AG10803 (cell line): ENCODE data around the gene FBXO17.
A peak's percentile ranks its signal among the peaks of the same experiment; 100 is the strongest.
"Not testable (repeated sequence)": the region's sequence is repeated elsewhere in the genome, so short reads cannot be mapped to it uniquely, and the experiment has no call there.

Experiments used
- DNase-seq: peaks from one replicate; pipeline ENCODE4 v3.0.0; 2010; ENCODE audit warnings: low read depth
- H3K4me3 ChIP-seq: 2 replicates; pipeline ENCODE4 v1.5.1; 2011; ENCODE audit warnings: mild to moderate bottlenecking, low read length, control low read depth
- CTCF ChIP-seq: conservative IDR thresholded peaks from 2 replicates; pipeline ENCODE4 v1.5.1; 2011; ENCODE audit warnings: mild to moderate bottlenecking, low read length, control low read depth, inconsistent platforms

The FBXO17 gene

GRCh38 chr19:38978326-38978689, 2.8 kb upstream of the FBXO17 start:
- no peak overlapping the region for H3K4me3 ChIP-seq
- no peak for TF ChIP-seq CTCF
- DNase-seq: no peak

DNA sequence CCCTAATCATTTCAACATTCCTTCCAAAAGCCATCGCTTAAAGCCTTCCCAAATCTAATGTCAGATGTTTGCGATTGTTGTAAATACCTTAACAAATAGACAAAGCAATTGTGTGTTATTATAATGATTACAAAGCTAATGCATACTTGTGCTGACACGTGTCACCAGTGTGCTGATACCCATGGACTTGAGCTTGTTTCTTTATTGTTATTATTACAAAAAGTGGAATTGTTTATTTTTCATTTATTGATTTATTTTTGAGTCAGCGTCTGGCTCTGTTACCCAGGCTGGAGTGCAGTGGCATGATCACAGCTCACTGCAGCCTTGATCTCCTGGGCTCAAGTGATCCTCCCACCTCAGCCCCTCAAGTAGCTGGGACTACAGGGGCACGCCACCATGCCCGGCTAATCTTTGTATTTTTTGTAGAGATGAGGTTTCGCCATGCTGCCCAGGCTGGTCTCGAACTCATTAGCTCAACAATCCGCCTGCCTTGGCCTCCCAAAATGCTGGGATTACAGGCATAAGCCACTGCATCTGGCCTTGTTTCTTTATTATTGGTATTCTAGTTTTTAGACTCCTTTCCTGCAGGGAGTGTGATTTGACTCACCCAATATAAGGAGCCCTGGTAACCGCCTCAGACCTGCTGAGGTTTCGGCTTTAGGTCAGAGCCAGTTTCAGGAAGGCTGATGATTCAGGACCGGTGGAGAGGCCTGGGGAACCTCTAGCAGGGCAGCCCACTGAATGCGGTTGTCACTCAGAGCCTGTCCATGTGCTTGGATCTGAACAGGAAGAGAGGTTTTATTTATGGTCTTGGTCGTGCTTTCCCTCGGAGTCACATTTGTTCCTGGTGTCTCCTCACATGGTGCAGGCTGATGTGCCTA, 2.1 kb upstream of the FBXO17 start:
- no peak for DNase-seq
- TF ChIP-seq CTCF: no peak
- no peak overlapping the region for H3K4me3 ChIP-seq

- TF ChIP-seq CTCF: no peak
- peak; percentile 38 for DNase-seq
- H3K4me3 ChIP-seq: peak overlapping the region; percentile 66
These were observed 324 bp upstream of the FBXO17 start for GRCh38 chr19:38975861-38976271.

DNA sequence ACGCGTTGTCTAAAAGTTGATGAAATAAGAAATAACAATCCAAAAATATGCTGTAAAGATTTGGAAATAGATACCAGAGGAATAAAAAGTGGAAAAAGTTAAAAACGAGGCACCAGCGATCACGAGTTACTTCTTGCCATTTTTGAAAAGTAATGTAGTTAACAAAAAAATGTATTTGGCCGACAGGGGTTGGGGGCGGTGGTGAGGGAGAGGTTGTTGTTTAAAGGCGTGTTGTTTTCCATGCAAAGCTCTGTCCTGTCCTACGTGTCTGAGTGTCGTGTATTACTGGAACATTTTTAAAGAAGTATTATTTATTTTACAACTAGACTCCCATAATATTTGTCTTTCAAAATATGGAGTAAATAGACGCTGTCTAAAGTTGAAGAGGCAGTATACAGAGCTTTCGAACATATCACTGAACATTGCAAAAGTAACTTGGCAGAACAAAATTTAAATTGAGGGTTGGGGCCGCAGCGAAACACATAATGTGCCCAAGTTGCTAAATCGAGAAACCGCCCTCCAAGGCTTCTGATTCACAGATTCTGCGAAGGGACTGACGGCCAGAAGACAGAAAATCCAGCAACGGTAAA, 823 bp downstream of the FBXO17 start:
- peak overlapping the region; percentile 71 for H3K4me3 ChIP-seq
- peak; percentile 10; the same call in 1 of the 2 replicates for TF ChIP-seq CTCF
- DNase-seq: no peak

- DNase-seq: no peak
- TF ChIP-seq CTCF: no peak
- H3K4me3 ChIP-seq: no peak overlapping the region
These were observed 3.9 kb downstream of the FBXO17 start for GRCh38 chr19:38971672-38972071.

DNA sequence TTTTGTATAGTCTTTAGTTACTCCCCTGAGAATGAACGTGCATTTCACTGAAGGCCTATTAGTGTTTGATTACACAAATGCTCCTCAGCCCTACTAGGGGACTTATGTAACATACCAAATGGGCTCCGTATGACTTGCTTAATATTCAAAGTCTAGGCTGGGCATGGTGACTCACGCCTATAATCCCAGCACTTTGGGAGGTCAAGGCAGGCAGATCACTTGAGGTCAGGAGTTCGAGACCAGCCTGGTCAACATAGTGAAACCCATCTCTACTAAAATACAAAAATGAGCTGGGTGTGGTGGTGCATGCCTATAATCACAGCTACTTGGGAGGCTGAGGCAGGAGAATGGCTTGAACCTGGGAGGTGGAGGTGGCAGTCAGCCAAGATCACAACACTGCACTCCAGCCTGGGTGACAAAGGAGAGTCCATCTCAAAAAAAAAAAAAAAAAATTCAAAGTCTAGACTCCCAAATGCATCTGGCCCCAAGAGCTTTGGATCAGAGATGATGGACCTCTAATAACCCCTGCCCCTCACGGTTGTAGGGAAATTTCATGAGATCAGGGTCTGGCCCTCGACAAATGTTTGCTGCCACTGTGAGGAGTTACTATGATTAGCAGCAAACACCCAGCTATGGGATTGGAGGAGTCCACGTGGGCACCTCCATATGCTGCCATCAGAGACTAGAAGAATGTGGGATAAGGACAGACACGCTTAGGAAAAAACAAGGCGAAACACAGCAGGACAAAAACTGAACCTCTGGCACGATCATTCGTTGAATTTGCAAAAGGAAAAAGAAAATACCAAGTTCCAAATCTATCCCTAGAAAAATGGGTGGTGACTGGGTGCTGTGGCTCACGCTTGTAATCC, 4.6 kb downstream of the FBXO17 start:
- peak; percentile 73 for DNase-seq
- TF ChIP-seq CTCF: no peak
- no peak overlapping the region for H3K4me3 ChIP-seq

DNA sequence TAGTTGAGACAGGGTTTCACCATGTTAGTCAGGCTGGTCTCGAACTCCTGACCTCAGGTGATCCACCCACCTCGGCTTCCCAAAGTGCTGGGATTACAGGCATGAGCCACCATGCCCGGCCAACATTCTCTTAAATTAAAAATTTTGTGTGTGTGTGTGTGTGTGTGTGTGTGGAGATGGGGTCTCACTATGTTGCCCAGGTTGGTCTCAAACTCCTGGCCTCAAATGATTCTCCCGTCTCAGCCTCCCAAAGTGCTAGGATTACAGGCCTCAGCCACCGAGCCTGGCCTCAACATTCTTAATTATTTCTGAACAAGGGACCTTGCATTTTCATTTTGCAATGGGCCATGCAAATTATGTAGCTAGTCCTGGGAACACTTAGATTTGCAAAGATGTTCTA, 9.4 kb downstream of the FBXO17 start:
- DNase-seq, H3K4me3 ChIP-seq: not testable (repeated sequence)
